ENCODE results near the gene CKAP2L.

CKAP2L gene

DNA sequence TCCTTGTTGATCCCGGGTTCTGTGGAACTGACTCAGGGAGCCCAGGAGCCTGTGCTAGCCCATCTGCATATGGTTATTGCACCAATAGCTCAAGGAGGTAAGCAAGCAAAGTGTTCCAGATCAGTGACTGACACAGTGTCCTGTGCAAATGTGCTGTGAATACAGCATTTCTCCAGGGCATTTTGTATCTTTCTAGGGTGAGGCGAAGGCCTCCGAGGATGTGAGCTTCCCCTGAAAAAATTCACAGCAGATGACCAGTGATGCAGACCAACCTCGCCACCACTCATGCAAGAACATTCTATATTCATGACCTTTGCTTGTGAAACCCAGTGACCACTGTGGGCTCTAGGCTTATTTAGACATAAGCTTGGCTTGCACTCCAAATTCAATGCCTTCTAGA is 58.8 kb downstream of the CKAP2L start:
- POLR2A ChIA-PET: interaction anchor here (0.8 to 1.4 kb wide), 3 partner anchors 13 to 40 kb away, joined by 3 to 4 read pairs (median 4); no protein-coding TSS in a partner anchor

DNA sequence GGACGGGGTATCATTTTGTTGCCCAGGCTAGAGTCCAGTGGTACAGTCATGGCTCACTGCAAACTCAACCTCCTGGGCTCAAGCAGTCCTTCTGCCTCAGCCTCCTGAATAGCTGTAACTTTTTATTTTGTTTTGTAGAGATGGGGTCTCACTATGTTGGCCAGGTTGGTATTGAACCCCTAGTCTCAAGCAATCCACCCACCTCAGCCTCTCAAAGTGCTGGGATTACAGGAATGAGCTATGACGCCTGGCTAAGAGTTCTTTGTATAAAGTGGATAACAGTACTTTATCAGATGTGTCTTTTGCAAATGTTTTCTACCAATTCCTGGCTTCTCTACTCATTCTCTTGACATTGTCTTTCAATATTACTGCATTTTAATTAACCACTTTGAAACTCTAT is 60.7 kb downstream of the CKAP2L start:
- ChIA-PET CTCF (interaction anchor here (1.5 to 12.8 kb wide), 5 partner anchors 9 to 182 kb away, joined by 3 to 174 read pairs (median 6); partner anchors contain the start of gene NT5DC4), POLR2A (no interaction called here)
- Histone ChIP-seq H3K27me3 (replicated peaks in 2 of 5; ENCODE audit: control insufficient read depth in 4 of 5, insufficient read depth in 5 of 5, low read length in 4 of 5) (no peaks in the 10 kb centered on the region), H3K4me3 (ENCODE audit: control insufficient read depth in 1 of 7, extremely low read depth in 1 of 7, insufficient read depth in 4 of 7, low read depth in 2 of 7, low read length in 6 of 7) (no peak overlapping the region), H3K36me3 (ENCODE audit: control insufficient read depth in 4 of 4, insufficient read depth in 4 of 4, low read length in 3 of 4) (no peaks in the 10 kb centered on the region), H3K27ac (ENCODE audit: insufficient read depth in 1 of 2, low read depth in 1 of 2, low read length in 2 of 2, poor library complexity in 1 of 2, severe bottlenecking in 2 of 2) (no peak overlapping the region), H3K4me1 (ENCODE audit: control extremely low read depth in 1 of 4, control insufficient read depth in 4 of 4, insufficient read depth in 4 of 4, low read length in 3 of 4) (peaks cover 39 to 91% (median 77%) of the 10 kb centered on the region in 4 experiments), H3K9me3 (ENCODE audit: control extremely low read depth in 1 of 5, control insufficient read depth in 4 of 5, insufficient read depth in 2 of 5, low read depth in 1 of 5, low read length in 4 of 5) (no peaks in the 10 kb centered on the region)
- DNase-seq: no peak
- WGBS (ENCODE audit: insufficient coverage): 92% methylated on average over 1 of the region's 2 CpGs

More for the DNA sequence above, 58.8 kb downstream of the CKAP2L start:
- H3K9me3 ChIP-seq (ENCODE audit: control extremely low read depth in 1 of 5, control insufficient read depth in 4 of 5, insufficient read depth in 2 of 5, low read depth in 1 of 5, low read length in 4 of 5): no peaks in the 10 kb centered on the region
- no peaks in the 10 kb centered on the region for H3K27me3 ChIP-seq (replicated peaks in 2 of 5; ENCODE audit: control insufficient read depth in 4 of 5, insufficient read depth in 5 of 5, low read length in 4 of 5)
- H3K36me3 ChIP-seq (ENCODE audit: control insufficient read depth in 4 of 4, insufficient read depth in 4 of 4, low read length in 3 of 4): no peaks in the 10 kb centered on the region
- peaks cover 30 to 89% (median 73%) of the 10 kb centered on the region in 4 experiments for H3K4me1 ChIP-seq (ENCODE audit: control extremely low read depth in 1 of 4, control insufficient read depth in 4 of 4, insufficient read depth in 4 of 4, low read length in 3 of 4)
- H3K27ac ChIP-seq (ENCODE audit: insufficient read depth in 1 of 2, low read depth in 1 of 2, low read length in 2 of 2, poor library complexity in 1 of 2, severe bottlenecking in 2 of 2): peak overlapping the region in 1 of 2 experiments; percentile 47
- H3K4me3 ChIP-seq (ENCODE audit: control insufficient read depth in 1 of 7, extremely low read depth in 1 of 7, insufficient read depth in 4 of 7, low read depth in 2 of 7, low read length in 6 of 7): peak overlapping the region in 1 of 7 experiments; percentile 1
- WGBS (ENCODE audit: insufficient coverage): 100% methylated on average over 2 of the region's 4 CpGs
- CTCF ChIA-PET: interaction anchor here (0.7 to 12.8 kb wide), 9 partner anchors 14 to 107 kb away, joined by 3 to 174 read pairs (median 4); partner anchors contain the start of gene NT5DC4
- no peak for DNase-seq

DNA sequence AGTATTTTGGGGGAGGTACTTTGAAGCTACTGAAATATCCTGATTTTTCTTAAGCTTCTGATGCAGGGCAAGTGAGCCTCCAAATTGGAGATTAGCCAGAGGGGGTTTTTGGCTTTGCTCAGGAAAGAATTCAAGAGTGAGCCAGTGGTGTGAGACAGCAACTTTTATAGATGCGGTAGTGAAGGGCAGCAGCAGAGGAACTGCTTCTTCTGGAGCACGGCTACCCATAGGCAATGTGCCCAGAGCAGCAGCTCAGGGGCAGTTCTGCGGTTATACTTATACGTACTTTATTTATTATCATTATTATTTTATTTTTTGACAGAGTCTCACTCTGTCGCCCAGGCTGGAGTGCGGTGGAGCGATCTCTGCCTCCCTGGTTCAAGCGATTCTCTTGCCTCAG is 63.4 kb downstream of the CKAP2L start:
- WGBS (ENCODE audit: insufficient coverage): 3% methylated on average over 5 of the region's 8 CpGs
- CTCF ChIA-PET: interaction anchor here (1.0 to 12.8 kb wide), 4 partner anchors 10 to 75 kb away, joined by 3 to 174 read pairs (median 5); partner anchors contain the start of gene NT5DC4

DNA sequence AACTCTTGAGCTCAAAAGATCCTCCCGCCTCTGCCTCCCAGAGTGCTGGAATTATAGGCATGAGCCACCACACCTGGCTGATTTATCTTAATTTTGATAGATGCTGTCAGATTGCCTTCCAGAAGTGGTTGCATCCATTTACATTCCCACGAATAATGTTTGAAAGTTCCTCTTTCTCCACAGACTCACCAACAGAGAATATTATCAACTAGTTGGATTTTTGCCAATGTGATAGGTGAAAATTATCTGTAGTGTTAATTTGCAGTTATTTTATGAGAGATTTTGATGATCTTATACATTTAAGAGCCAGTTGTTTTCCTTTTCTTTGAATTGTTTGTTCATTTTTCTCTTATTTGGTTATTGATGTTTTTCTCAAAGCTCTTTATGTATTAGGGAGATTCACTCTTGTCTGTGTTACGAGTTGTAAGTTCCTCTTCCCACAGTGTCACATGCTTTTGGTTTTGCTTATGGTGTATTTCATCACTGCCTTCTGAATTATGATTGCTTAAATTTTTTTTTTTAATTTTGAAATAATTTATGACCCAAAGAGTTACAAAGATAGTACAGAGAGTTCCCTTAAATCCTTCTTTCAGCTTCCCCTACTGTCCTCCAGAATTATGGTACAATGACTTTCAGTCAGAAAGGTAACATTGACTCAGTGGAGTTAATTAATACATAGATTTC is 64.3 kb downstream of the CKAP2L start:
- Histone ChIP-seq H3K27ac (ENCODE audit: insufficient read depth in 1 of 2, low read depth in 1 of 2, low read length in 2 of 2, poor library complexity in 1 of 2, severe bottlenecking in 2 of 2) (peak overlapping the region; percentile 28 to 56), H3K4me1 (ENCODE audit: control extremely low read depth in 1 of 4, control insufficient read depth in 4 of 4, insufficient read depth in 4 of 4, low read length in 3 of 4) (peaks cover 21 to 74% (median 53%) of the 10 kb centered on the region in 4 experiments), H3K36me3 (ENCODE audit: control insufficient read depth in 4 of 4, insufficient read depth in 4 of 4, low read length in 3 of 4) (no peaks in the 10 kb centered on the region), H3K27me3 (replicated peaks in 2 of 5; ENCODE audit: control insufficient read depth in 4 of 5, insufficient read depth in 5 of 5, low read length in 4 of 5) (no peaks in the 10 kb centered on the region), H3K4me3 (ENCODE audit: control insufficient read depth in 1 of 7, extremely low read depth in 1 of 7, insufficient read depth in 4 of 7, low read depth in 2 of 7, low read length in 6 of 7) (peak overlapping the region in 3 of 7 experiments; percentile 21 to 36 (median 30)), H3K9me3 (ENCODE audit: control extremely low read depth in 1 of 5, control insufficient read depth in 4 of 5, insufficient read depth in 2 of 5, low read depth in 1 of 5, low read length in 4 of 5) (no peaks in the 10 kb centered on the region)
- ChIA-PET CTCF (interaction anchor here (1.0 to 12.8 kb wide), 8 partner anchors 8 to 100 kb away, joined by 3 to 174 read pairs (median 4); partner anchors contain the start of gene NT5DC4), POLR2A (interaction anchor here (1.0 to 1.3 kb wide), 3 partner anchors 25 to 70 kb away, joined by 3 read pairs; no protein-coding TSS in a partner anchor)
- 86% methylated on average over 1 of the region's 3 CpGs for WGBS (ENCODE audit: insufficient coverage)
- peak; percentile 66 to 92 (median 87) for DNase-seq

More for the DNA sequence above, 63.4 kb downstream of the CKAP2L start:
- Histone ChIP-seq H3K27me3 (replicated peaks in 2 of 5; ENCODE audit: control insufficient read depth in 4 of 5, insufficient read depth in 5 of 5, low read length in 4 of 5) (no peaks in the 10 kb centered on the region), H3K4me1 (ENCODE audit: control extremely low read depth in 1 of 4, control insufficient read depth in 4 of 4, insufficient read depth in 4 of 4, low read length in 3 of 4) (peaks cover 21 to 83% (median 62%) of the 10 kb centered on the region in 4 experiments), H3K9me3 (ENCODE audit: control extremely low read depth in 1 of 5, control insufficient read depth in 4 of 5, insufficient read depth in 2 of 5, low read depth in 1 of 5, low read length in 4 of 5) (no peaks in the 10 kb centered on the region), H3K4me3 (ENCODE audit: control insufficient read depth in 1 of 7, extremely low read depth in 1 of 7, insufficient read depth in 4 of 7, low read depth in 2 of 7, low read length in 6 of 7) (peak overlapping the region in 2 of 7 experiments; percentile 30), H3K27ac (ENCODE audit: insufficient read depth in 1 of 2, low read depth in 1 of 2, low read length in 2 of 2, poor library complexity in 1 of 2, severe bottlenecking in 2 of 2) (peak overlapping the region in 1 of 2 experiments; percentile 66), H3K36me3 (ENCODE audit: control insufficient read depth in 4 of 4, insufficient read depth in 4 of 4, low read length in 3 of 4) (no peaks in the 10 kb centered on the region)
- peak; percentile 69 to 91 (median 91) for DNase-seq
- POLR2A ChIA-PET: interaction anchor here (0.6 to 1.2 kb wide), 2 partner anchors 71 to 228 kb away, joined by 3 read pairs; no protein-coding TSS in a partner anchor

DNA sequence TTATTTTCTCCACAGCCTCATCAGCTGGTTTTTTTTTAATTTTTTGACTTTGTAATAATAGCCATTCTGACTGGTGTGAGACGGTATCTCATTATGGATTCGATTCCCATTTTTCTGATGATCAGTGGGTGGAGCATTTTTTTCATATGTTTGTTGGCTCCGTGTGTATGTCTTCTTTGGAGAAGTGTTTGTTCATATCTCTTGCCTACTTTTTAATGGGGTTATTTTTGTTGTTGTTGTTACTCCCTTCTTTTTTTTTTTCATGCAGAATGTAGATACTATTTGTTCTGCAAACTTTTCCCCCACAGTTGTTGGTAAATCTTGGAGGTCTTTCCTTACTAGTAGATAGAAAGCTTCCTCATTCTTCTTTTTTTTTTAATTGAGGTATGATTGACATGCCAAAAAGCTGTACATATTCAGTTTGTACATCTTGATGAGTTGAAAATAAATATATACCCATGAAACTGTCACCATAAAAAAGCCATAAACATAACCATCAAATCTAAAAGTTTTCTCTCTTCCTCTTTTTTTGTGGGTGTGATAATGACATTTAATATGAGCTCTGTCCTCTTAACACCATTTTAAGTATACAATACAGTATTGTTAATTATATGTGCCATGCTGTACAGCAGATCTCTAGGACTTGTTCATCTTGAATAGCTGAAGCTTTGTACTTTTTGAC is 65.4 kb downstream of the CKAP2L start:
- DNase-seq: peak in 2 of 3 donors; percentile 43 to 56
- peaks cover 21 to 64% (median 46%) of the 10 kb centered on the region in 4 experiments for H3K4me1 ChIP-seq (ENCODE audit: control extremely low read depth in 1 of 4, control insufficient read depth in 4 of 4, insufficient read depth in 4 of 4, low read length in 3 of 4)
- ChIA-PET POLR2A (interaction anchor here (1.3 kb wide), 1 partner anchor 68 kb away, joined by 3 read pairs; no protein-coding TSS in a partner anchor), CTCF (interaction anchor here (0.8 to 12.8 kb wide), 18 partner anchors 9 to 101 kb away, joined by 3 to 174 read pairs (median 4); partner anchors contain the start of gene NT5DC4)
- no peaks in the 10 kb centered on the region for H3K36me3 ChIP-seq (ENCODE audit: control insufficient read depth in 4 of 4, insufficient read depth in 4 of 4, low read length in 3 of 4)
- WGBS (ENCODE audit: insufficient coverage): no CpG with 5 or more reads among the region's 3 CpGs
- no peaks in the 10 kb centered on the region for H3K27me3 ChIP-seq (replicated peaks in 2 of 5; ENCODE audit: control insufficient read depth in 4 of 5, insufficient read depth in 5 of 5, low read length in 4 of 5)
- H3K4me3 ChIP-seq (ENCODE audit: control insufficient read depth in 1 of 7, extremely low read depth in 1 of 7, insufficient read depth in 4 of 7, low read depth in 2 of 7, low read length in 6 of 7): no peak overlapping the region
- no peak overlapping the region for H3K27ac ChIP-seq (ENCODE audit: insufficient read depth in 1 of 2, low read depth in 1 of 2, low read length in 2 of 2, poor library complexity in 1 of 2, severe bottlenecking in 2 of 2)
- no peaks in the 10 kb centered on the region for H3K9me3 ChIP-seq (ENCODE audit: control extremely low read depth in 1 of 5, control insufficient read depth in 4 of 5, insufficient read depth in 2 of 5, low read depth in 1 of 5, low read length in 4 of 5)

DNA sequence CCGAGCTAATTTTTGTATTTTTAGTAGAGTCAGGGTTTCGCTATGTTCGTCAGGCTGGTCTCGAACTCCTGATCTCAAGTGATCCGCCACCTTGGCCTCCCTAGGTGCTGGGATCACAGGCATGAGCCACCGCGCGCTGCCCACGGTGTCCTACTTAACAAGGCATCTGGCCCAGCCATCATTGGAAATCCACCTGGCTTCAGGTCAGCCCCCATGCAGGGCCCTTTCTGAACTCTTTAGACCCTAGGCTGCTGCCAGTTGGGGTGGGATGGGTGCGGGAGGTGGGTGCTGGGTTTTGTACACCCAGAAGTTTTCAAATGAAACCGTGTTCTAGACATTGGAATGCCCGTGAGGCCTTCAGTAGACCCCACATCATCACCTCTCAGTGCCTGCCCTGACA is 70.2 kb downstream of the CKAP2L start:
- Histone ChIP-seq H3K27me3 (replicated peaks in 2 of 5; ENCODE audit: control insufficient read depth in 4 of 5, insufficient read depth in 5 of 5, low read length in 4 of 5) (no peaks in the 10 kb centered on the region), H3K4me3 (ENCODE audit: control insufficient read depth in 1 of 7, extremely low read depth in 1 of 7, insufficient read depth in 4 of 7, low read depth in 2 of 7, low read length in 6 of 7) (no peak overlapping the region), H3K4me1 (ENCODE audit: control extremely low read depth in 1 of 4, control insufficient read depth in 4 of 4, insufficient read depth in 4 of 4, low read length in 3 of 4) (peaks cover 8 to 60% (median 36%) of the 10 kb centered on the region in 4 experiments), H3K36me3 (ENCODE audit: control insufficient read depth in 4 of 4, insufficient read depth in 4 of 4, low read length in 3 of 4) (no peaks in the 10 kb centered on the region), H3K27ac (ENCODE audit: insufficient read depth in 1 of 2, low read depth in 1 of 2, low read length in 2 of 2, poor library complexity in 1 of 2, severe bottlenecking in 2 of 2) (no peak overlapping the region), H3K9me3 (ENCODE audit: control extremely low read depth in 1 of 5, control insufficient read depth in 4 of 5, insufficient read depth in 2 of 5, low read depth in 1 of 5, low read length in 4 of 5) (no peaks in the 10 kb centered on the region)
- ChIA-PET POLR2A (no interaction called here), CTCF (interaction anchor here (4.0 to 16.8 kb wide), 2 partner anchors 13 to 31 kb away, joined by 55 to 210 read pairs; partner anchors contain the start of gene NT5DC4)
- no peak for DNase-seq
- WGBS (ENCODE audit: insufficient coverage): over 99% methylated on average over 12 of the region's 12 CpGs

Measured in common myeloid progenitor, CD34-positive (primary cell).